HepG2 (cell line): Measurements from ENCODE around the gene TAPBP. TPM values are rescaled to one million over a fixed set of nuclear protein-coding genes. Genes with fewer than 3 reads are reported as not detected.

Source experiments
- AKAP8 ChIP-seq: sonication (generic); formaldehyde crosslinking; IDR thresholded peaks from 2 replicates; pipeline ENCODE4 v1.5.1; 2020; ENCODE audit warnings: mild to moderate bottlenecking, missing genetic modification reagents
- BCL3 ChIP-seq: sonication (generic); formaldehyde crosslinking; IDR thresholded peaks from 2 replicates; pipeline ENCODE4 v1.5.1; 2020; ENCODE audit warnings: mild to moderate bottlenecking, missing genetic modification reagents, moderate library complexity
- GABPA ChIP-seq, 2 experiments: IDR thresholded peaks; 2 replicates each; pipeline ENCODE4 v1.6.1; 2011 to 2016; ENCODE audit warnings: low read depth in 2 of 2, low read length in 1 of 2, missing biosample characterization in 1 of 2, missing genetic modification characterization in 1 of 2
- GFI1 ChIP-seq: sonication (generic); formaldehyde crosslinking; IDR thresholded peaks from 2 replicates; pipeline ENCODE4 v1.5.0; 2020; ENCODE audit warnings: missing genetic modification reagents, mild to moderate bottlenecking, borderline replicate concordance
- HIVEP1 ChIP-seq: sonication (generic); formaldehyde crosslinking; IDR thresholded peaks from 2 replicates; pipeline ENCODE4 v1.4.0; 2020; ENCODE audit warnings: mild to moderate bottlenecking, missing genetic modification reagents
- KAT2B ChIP-seq: fragments of 150-350 bp; IDR thresholded peaks from 2 replicates; pipeline ENCODE4 v1.6.1; 2014; ENCODE audit warnings: low read depth, low read length, borderline replicate concordance
- MAFF ChIP-seq: IDR thresholded peaks from 2 replicates; pipeline ENCODE4 v1.6.1; 2011; ENCODE audit warnings: low read depth, low read length, improper control_type of control experiment
- MEF2D ChIP-seq: sonication (generic); formaldehyde crosslinking; IDR thresholded peaks from 2 replicates; pipeline ENCODE4 v1.5.1; 2020; ENCODE audit warnings: mild to moderate bottlenecking, missing genetic modification reagents
- NFIB ChIP-seq: sonication (generic); formaldehyde crosslinking; IDR thresholded peaks from 2 replicates; pipeline ENCODE4 v1.9.0; 2021; ENCODE audit warnings: missing genetic modification reagents, mild to moderate bottlenecking, borderline replicate concordance
- POLR2G ChIP-seq: fragments of 200-400 bp; formaldehyde crosslinking; IDR thresholded peaks from 2 replicates; pipeline ENCODE4 v1.6.1; 2018; ENCODE audit warnings: mild to moderate bottlenecking, low read depth, low read length, moderate library complexity
- SP2 ChIP-seq: sonication (generic); formaldehyde crosslinking; IDR thresholded peaks from 2 replicates; pipeline ENCODE4 v1.5.1; 2020; ENCODE audit warnings: mild to moderate bottlenecking, missing genetic modification reagents
- TAF15 ChIP-seq: fragments of 200-400 bp; formaldehyde crosslinking; IDR thresholded peaks from one replicate; pipeline ENCODE4 v1.6.1; 2018; ENCODE audit warnings: mild to moderate bottlenecking, low read depth, low read length; ENCODE audit not compliant: poor library complexity, severe bottlenecking
- THAP11 ChIP-seq: IDR thresholded peaks from 2 replicates; pipeline ENCODE4 v1.6.1; 2016; ENCODE audit warnings: missing biosample characterization, missing genetic modification reagents
- ZC3H4 ChIP-seq: sonication (generic); formaldehyde crosslinking; IDR thresholded peaks from 2 replicates; pipeline ENCODE4 v1.4.0; 2020; ENCODE audit warnings: missing genetic modification reagents, borderline replicate concordance
- ZNF138 ChIP-seq: sonication (generic); formaldehyde crosslinking; IDR thresholded peaks from 2 replicates; pipeline ENCODE4 v1.5.0; 2020; ENCODE audit warnings: mild to moderate bottlenecking, low read depth, missing genetic modification reagents
- ZNF337 ChIP-seq: sonication (generic); formaldehyde crosslinking; IDR thresholded peaks from 2 replicates; pipeline ENCODE4 v1.5.1; 2020; ENCODE audit warnings: missing genetic modification reagents, low read depth, mild to moderate bottlenecking, borderline replicate concordance
- ZNF501 ChIP-seq: sonication (generic); formaldehyde crosslinking; IDR thresholded peaks from 2 replicates; pipeline ENCODE4 v1.5.1; 2020; ENCODE audit warnings: mild to moderate bottlenecking, moderate library complexity, missing genetic modification reagents
- polyA plus RNA-seq, 8 experiments: library from polyadenylated mRNA; depleted of rRNA in 3 of 8; stranded (reverse) in 7 of 8; unstranded in 1 of 8; fragments of >200 nt; fragmentation: Illumina TruSeq in 4 of 8; extraction: Trizol in 4 of 8; gene quantifications; 2 replicates each; pipeline versions ENCODE4 v1.2.1 to v1.2.3, GENCODE V29; 2011 to 2016; ENCODE audit warnings: low read depth in 4 of 8, missing spikeins in 1 of 8, mixed read lengths in 1 of 8; ENCODE audit not compliant: insufficient read depth in 1 of 8
- total RNA-seq, 5 experiments: library from RNA; depleted of rRNA; stranded (reverse); fragments of >200 nt; fragmentation: Illumina TruSeq; extraction: Trizol; gene quantifications; 2 replicates each; pipeline ENCODE4 v1.2.3, GENCODE V29; 2016; ENCODE audit warnings: low read depth in 1 of 5
- TF ChIP-seq, protein P1 (sequence below): IDR thresholded peaks from 2 replicates; pipeline ENCODE4 v1.6.1; 2012; ENCODE audit warnings: inconsistent platforms
- TF ChIP-seq, protein P2 (sequence below): sonication (generic); formaldehyde crosslinking; IDR thresholded peaks from 2 replicates; pipeline ENCODE4 v1.4.0; 2020; ENCODE audit warnings: missing genetic modification reagents
- TF ChIP-seq, protein P3 (sequence below): sonication (generic); formaldehyde crosslinking; IDR thresholded peaks from 2 replicates; pipeline ENCODE4 v1.4.0; 2020; ENCODE audit warnings: mild to moderate bottlenecking, missing genetic modification reagents
- TF ChIP-seq, protein P4 (sequence below): sonication (generic); formaldehyde crosslinking; IDR thresholded peaks from 2 replicates; pipeline ENCODE4 v1.5.0; 2020; ENCODE audit warnings: missing genetic modification reagents, mild to moderate bottlenecking, borderline replicate concordance
- TF ChIP-seq, protein P5 (sequence below): sonication (generic); formaldehyde crosslinking; IDR thresholded peaks from 2 replicates; pipeline ENCODE4 v1.4.0; 2020; ENCODE audit warnings: missing genetic modification reagents

Gene TAPBP
- total and polyA plus RNA-seq, 2 of the 13 experiments (the other 11 are each of a cell fraction or from before 2014, with no cell fraction given): 27.4 to 32.3 TPM

- TF ChIP-seq NFIB (CRISPR knock-in tag): no peak
- TF ChIP-seq ZNF501 (CRISPR knock-in tag): no peak
- TF ChIP-seq MEF2D: no peak
- TF ChIP-seq AKAP8 (CRISPR knock-in tag): peak; percentile 80
- TF ChIP-seq ZC3H4: peak; percentile 37; the same call in 1 of the 2 replicates
- TF ChIP-seq, protein P1, sequence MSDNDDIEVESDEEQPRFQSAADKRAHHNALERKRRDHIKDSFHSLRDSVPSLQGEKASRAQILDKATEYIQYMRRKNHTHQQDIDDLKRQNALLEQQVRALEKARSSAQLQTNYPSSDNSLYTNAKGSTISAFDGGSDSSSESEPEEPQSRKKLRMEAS: no peak
- TF ChIP-seq BCL3: no peak
- 0 out of 2 replicates have a peak, but pooled peaks have one; percentile 13 for TF ChIP-seq ZNF138 (CRISPR knock-in tag)
- TF ChIP-seq THAP11 (CRISPR knock-in tag): no peak
- TF ChIP-seq POLR2G: peak; percentile 46; the same call in 1 of the 2 replicates
- TF ChIP-seq GABPA (IDR thresholded peaks at IDR 0.05; ENCODE audit: low read depth, low read length): no peak
- TF ChIP-seq GABPA (CRISPR knock-in tag; IDR thresholded peaks at IDR 0.05; ENCODE audit: low read depth): no peak
- TF ChIP-seq, protein P2, sequence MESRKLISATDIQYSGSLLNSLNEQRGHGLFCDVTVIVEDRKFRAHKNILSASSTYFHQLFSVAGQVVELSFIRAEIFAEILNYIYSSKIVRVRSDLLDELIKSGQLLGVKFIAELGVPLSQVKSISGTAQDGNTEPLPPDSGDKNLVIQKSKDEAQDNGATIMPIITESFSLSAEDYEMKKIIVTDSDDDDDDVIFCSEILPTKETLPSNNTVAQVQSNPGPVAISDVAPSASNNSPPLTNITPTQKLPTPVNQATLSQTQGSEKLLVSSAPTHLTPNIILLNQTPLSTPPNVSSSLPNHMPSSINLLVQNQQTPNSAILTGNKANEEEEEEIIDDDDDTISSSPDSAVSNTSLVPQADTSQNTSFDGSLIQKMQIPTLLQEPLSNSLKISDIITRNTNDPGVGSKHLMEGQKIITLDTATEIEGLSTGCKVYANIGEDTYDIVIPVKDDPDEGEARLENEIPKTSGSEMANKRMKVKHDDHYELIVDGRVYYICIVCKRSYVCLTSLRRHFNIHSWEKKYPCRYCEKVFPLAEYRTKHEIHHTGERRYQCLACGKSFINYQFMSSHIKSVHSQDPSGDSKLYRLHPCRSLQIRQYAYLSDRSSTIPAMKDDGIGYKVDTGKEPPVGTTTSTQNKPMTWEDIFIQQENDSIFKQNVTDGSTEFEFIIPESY (CRISPR knock-in tag): peak; percentile 99
- TF ChIP-seq ZNF337 (CRISPR knock-in tag): no peak
- no peak for TF ChIP-seq MAFF
- TF ChIP-seq, protein P3, sequence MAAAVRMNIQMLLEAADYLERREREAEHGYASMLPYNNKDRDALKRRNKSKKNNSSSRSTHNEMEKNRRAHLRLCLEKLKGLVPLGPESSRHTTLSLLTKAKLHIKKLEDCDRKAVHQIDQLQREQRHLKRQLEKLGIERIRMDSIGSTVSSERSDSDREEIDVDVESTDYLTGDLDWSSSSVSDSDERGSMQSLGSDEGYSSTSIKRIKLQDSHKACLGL (CRISPR knock-in tag): no peak
- TF ChIP-seq, protein P4, sequence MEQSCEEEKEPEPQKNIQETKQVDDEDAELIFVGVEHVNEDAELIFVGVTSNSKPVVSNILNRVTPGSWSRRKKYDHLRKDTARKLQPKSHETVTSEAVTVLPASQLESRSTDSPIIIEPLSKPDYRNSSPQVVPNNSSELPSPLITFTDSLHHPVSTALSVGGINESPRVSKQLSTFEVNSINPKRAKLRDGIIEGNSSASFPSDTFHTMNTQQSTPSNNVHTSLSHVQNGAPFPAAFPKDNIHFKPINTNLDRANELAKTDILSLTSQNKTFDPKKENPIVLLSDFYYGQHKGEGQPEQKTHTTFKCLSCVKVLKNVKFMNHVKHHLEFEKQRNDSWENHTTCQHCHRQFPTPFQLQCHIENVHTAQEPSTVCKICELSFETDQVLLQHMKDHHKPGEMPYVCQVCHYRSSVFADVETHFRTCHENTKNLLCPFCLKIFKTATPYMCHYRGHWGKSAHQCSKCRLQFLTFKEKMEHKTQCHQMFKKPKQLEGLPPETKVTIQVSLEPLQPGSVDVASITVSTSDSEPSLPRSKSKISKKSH: 0 out of 2 replicates have a peak, but pooled peaks have one; percentile 9
- TF ChIP-seq, protein P5, sequence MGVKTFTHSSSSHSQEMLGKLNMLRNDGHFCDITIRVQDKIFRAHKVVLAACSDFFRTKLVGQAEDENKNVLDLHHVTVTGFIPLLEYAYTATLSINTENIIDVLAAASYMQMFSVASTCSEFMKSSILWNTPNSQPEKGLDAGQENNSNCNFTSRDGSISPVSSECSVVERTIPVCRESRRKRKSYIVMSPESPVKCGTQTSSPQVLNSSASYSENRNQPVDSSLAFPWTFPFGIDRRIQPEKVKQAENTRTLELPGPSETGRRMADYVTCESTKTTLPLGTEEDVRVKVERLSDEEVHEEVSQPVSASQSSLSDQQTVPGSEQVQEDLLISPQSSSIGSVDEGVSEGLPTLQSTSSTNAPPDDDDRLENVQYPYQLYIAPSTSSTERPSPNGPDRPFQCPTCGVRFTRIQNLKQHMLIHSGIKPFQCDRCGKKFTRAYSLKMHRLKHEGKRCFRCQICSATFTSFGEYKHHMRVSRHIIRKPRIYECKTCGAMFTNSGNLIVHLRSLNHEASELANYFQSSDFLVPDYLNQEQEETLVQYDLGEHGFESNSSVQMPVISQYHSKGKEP: no peak
- 0 out of 2 replicates have a peak, but pooled peaks have one; percentile 17 for TF ChIP-seq SP2 (CRISPR knock-in tag)
- peak; percentile 32 for TF ChIP-seq TAF15
- no peak for TF ChIP-seq GFI1
- TF ChIP-seq HIVEP1 (CRISPR knock-in tag): no peak
- TF ChIP-seq KAT2B: no peak
These were observed 36.8 kb downstream of the TAPBP start, which contains the start of gene B3GALT4 (continued) for GRCh38 chr6:33276864-33277662.
